CD4-positive, alpha-beta T cell treated with Interleukin-6 at 100 ng/mL for 8 hours (primary cell): ENCODE results near the gene HOXD10.

Experiments
- DNase-seq: peaks from one replicate; pipeline ENCODE4 v3.0.0-alpha.2; 2020; ENCODE audit warnings: mixed read lengths, low spot score

The HOXD10 gene

GRCh38 chr2:176107731-176108181, 8.8 kb upstream of the HOXD10 start:
- no peak for DNase-seq

- DNase-seq = no peak
Observed at GRCh38 chr2:176109192-176109901, 7.2 kb upstream of the HOXD10 start.

DNA sequence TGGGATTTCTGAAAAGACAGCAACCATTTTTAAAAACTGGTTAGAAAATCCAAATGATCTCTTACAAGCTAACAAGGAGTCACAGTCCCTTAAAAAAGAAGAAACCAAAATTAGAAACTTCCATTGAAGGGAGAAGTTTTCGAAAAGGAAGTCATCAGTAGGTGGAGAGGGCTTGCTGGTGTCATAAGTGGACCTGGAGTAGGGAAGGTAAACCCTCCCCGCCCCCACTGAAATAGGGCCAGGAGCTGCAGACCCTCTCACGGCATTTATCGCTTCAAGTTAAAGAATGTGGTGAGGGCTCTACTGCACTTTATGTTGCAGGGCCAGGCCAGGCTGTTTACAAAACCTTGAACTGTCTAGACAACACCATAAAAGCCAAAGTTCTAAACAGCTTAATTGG, 6.6 kb upstream of the HOXD10 start:
- DNase-seq = no peak

DNA sequence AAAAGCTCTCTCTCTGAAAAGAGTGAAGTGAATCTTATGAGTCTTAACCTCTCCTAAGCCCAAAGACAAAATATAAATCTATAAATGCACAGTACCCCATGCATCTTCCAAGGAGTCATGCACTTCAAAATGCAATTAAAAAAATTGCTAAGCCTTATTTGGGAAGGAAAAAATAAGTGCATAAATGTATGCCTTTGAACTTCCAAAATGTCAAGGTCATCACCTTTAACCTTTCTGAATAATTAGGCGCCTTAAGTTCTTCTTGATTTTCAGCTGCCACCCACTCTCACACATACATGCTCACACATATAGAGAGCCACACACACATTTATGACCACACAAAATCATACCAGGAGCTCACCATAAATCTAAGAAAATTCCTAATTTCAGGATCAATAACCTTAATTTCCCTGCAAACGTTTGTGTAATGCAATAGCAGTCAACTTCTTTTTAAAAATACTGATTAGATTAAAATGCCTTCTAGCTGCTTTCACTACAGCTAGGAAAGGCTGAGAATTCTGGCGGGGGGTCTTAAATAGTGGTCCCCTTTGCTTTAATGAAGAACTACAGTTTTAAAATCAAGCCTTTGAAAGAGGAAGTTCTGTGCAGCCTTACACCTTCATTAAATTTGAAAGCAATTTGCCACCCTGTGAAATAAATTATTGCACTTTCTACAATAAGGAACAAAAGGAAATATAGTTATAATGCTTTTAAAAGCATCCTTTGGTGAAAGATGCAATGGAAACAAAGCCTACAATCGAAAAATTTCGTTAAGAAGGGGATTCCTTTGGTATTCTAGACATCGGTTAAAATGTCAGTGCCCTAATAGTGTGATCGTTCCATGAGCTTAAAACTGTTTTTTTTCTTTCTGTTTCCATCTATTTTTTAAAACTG, 5.9 kb upstream of the HOXD10 start:
- DNase-seq = no peak

DNA sequence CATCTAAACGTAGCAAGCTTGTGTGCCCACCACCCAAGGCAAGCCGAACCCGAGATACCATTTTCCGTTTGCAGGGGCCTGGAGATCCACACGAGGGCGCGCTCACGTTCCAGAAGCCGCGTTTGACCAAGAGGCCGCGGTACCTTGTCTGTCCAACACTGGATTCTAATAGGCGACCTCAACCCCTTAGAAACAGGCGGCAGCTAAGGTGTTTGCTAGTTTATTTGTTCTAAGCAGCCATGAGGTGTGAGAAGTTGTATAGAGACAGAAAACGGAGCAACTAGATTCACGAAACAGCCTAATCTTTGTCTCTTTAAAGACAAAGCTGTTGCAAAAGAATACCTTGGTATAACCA, 5.3 kb upstream of the HOXD10 start:
- DNase-seq = no peak

DNA sequence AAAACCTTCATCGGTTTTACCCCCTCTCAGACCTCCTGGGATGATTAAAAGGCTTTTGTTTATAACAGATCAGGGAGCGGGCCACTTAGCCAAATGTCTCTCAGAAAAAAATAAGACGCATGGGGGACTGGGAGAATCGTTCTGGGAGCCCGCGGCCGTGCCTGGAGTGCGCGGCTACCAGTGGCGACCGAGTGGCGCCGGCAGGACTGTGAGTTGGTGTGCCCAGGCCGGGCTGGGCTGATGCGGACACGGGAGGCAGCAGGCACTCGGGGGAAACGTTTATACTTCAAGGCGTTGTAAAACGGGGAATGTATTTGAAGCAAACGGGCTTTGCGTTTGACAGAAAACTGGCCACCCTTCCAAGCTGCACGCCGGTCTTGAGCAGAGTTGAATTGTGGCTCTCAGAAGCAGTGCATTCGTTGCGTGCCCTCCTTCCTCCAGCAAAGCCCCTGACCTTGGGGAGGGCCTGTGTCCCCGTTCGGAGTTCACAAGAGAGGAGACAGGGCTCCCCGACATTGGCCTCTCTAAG, 4.7 kb upstream of the HOXD10 start:
- no peak for DNase-seq

- no peak for DNase-seq
Observed at GRCh38 chr2:176112375-176113302, 3.9 kb upstream of the HOXD10 start.

DNA sequence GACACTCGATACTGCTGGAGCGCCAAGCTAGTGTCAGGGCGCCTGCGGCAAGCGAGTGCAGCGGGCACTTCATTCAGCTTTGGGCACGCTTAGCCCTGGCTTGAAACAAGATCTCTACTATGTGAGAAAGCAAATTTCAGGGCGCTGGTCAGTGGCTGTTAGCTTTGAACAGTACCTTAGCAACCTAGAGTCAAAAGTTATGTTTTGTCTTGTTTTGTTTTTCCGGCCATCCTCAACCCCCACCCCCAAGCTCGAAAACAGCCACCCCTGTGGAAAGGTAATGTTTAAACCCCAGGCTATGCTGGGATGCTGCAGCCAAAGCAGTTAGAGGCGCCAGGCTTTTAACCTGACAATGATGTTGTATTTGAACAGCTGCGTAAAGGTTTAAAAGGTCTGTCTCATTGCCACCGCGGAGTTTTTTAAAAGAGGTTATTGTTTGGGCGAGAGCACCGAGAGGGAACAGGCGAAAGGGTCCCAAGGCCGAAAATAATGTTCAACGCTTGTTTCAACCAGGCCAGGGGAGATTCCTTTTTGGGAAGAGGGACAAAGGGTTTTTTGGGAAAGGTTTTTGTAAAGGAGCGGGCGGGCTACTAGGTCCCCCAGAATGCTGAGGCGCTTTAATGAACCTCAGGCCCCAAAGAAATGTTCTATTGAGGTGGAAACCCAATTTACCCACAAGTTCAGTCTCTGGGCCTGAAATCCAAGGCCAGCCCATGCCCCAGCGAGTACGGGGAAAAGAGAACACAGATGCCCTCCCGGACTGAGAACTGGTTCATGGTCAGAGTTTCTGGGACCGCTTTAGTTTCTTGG, 2.3 kb upstream of the HOXD10 start:
- no peak for DNase-seq

DNA sequence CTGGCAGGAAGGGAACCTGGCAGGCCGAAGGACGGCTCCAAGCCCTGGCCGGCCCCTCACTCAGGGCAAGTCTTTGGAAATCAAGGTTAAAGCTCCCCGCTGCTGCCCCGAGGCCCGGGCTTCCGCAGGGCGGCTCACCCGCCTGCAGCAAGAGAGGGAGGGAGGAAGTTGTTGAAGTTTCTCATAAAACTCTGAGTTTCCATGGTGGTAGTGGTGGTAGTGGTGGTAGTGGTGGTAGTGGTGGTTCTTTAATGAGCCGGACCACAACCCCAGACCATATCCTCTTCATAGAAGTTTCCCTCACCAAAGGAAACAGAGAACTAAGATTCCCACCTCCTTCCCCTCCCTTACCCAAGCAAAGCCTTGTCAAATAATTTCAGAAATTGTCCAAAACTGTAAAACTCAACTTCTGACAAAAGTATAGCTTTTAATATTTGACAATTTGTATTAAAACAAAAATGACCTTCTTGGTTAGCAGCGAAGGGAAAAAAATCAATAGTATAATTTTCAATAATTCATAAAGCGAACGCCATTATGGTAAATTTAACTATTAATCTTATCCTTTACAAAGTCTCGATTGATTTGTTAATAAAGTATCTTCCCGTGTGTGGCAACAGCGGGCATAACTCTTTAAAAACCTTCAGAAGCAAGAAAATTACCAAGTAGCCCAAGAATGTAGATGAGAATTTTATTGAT, 1.5 kb upstream of the HOXD10 start:
- no peak for DNase-seq

- no peak for DNase-seq
Observed at GRCh38 chr2:176117162-176117822, 714 bp downstream of the HOXD10 start.

DNA sequence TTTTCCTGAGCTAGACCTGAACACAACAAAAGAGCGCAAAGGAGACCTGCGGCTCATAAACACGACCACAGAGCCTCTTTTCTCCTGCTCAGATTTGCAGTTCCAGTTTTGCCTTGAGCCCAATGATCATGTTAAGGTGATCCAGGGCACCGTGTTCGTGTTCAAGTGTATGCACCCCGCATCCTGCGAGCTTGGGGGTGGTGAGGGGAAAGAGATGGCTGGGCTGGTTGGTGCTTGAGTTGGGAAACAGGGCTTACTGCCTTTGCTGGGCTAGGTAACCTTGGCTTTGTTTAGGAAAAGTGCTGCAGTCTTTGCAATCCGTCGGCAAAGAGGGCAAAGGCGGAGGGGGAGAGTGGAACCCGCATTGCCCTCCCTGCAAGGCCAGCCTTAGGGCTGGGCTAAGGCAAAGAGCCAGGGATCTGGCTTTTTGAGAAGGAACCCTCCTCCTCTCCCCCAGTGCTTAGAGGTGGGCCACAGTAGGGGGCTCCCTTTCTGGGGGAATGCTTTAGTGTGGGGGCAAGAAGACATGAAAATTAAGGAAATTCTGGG, 1.3 kb downstream of the HOXD10 start:
- no peak for DNase-seq

- DNase-seq = no peak
Observed at GRCh38 chr2:176118601-176119339, 2.2 kb downstream of the HOXD10 start.

DNA sequence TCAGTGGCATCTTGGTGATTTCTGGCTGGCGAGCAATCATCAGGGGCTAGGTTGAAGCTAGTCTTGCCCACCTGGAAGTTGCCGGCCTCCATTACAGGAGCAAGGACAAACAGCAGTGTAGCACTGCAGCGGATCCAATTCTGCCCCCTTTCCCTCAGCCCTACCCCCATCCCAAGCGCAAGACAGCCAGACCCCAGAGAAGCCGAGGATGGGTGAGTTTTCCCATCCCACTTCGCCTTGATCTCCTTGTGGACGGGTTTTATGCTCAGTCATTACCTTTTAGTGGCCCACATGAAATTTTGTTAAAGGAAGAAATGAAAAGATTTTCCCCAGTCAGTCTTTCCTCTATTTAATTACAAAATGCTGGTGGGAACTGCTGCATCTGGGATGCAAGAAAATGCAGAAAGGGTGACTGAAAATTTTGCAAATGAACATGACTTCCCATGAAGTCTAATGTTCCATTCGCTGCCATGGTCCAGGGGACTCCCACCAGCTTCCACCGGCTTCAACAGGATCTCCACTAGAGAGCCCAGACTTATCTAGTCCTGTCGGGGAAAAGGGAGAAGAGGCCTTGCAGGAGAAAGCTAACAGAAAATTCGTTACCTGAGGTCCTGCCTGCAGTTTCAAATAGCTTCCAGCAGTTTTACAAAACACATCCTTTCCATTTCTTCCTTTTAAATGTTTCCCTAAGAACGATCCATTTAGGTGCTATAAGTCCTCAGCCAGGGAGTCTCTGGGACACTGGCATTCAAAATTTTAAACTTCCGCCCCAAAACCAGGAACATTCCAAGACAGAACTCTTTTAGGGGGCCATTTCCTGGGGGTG, 4.0 kb downstream of the HOXD10 start:
- no peak for DNase-seq

GRCh38 chr2:176121190-176122051, 4.8 kb downstream of the HOXD10 start:
- DNase-seq = no peak

GRCh38 chr2:176122052-176122682, 5.6 kb downstream of the HOXD10 start:
- DNase-seq = no peak

DNA sequence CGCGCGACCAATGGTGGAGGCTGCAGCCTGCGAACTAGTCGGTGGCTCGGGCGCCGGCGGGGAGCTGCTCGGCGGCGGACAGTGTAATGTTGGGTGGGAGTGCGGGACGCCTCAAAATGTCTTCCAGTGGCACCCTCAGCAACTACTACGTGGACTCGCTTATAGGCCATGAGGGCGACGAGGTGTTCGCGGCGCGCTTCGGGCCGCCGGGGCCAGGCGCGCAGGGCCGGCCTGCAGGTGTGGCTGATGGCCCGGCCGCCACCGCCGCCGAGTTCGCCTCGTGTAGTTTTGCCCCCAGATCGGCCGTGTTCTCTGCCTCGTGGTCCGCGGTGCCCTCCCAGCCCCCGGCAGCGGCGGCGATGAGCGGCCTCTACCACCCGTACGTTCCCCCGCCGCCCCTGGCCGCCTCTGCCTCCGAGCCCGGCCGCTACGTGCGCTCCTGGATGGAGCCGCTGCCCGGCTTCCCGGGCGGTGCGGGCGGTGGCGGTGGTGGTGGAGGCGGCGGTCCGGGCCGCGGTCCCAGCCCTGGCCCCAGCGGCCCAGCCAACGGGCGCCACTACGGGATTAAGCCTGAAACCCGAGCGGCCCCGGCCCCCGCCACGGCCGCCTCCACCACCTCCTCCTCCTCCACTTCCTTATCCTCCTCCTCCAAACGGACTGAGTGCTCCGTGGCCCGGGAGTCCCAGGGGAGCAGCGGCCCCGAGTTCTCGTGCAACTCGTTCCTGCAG, 6.3 kb downstream of the HOXD10 start, which contains the start of gene HOXD9:
Gene HOXD9, plus strand, starts transcription at position 37 of the 728 bp plus-strand sequence. Its CDS starts 50 bp downstream, at position 87.
- no peak for DNase-seq
